ENCODE results near the gene SAYSD1.

The SAYSD1 gene

DNA sequence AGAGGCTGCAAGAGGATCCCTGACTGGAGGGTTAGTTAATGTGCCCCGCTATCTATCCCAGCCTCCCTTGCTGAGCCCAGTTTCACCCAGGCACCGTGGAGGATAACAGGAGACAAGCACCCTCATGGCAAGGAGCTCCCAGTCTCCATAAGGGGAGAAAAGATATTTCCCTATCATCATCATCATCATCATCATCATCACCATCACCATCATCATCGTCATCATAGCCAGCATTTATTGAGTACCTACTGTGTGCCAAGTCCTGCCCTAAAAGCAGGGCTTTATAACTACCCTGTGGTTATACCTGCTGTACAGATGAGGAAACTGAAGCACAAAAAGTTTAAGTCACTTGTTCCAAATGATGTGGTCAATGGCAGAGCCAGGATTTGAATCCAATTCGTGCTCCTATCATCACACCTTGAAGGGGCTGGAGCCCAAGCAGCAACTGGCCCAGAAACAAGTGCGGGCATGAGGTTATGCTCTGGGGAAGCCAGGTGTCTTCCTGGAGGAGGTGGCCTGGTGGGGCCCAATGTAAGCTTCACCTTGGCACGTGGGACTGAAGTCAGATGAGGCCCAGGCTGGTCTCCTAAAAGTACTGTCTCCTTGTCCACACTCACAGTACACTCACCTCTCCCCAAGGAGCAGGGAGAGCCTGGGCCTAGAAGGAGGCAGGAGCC is 56.4 kb downstream of the SAYSD1 start:
- DNase-seq (ENCODE audit: low read depth in 2 of 2, low spot score in 1 of 2): no peak

DNA sequence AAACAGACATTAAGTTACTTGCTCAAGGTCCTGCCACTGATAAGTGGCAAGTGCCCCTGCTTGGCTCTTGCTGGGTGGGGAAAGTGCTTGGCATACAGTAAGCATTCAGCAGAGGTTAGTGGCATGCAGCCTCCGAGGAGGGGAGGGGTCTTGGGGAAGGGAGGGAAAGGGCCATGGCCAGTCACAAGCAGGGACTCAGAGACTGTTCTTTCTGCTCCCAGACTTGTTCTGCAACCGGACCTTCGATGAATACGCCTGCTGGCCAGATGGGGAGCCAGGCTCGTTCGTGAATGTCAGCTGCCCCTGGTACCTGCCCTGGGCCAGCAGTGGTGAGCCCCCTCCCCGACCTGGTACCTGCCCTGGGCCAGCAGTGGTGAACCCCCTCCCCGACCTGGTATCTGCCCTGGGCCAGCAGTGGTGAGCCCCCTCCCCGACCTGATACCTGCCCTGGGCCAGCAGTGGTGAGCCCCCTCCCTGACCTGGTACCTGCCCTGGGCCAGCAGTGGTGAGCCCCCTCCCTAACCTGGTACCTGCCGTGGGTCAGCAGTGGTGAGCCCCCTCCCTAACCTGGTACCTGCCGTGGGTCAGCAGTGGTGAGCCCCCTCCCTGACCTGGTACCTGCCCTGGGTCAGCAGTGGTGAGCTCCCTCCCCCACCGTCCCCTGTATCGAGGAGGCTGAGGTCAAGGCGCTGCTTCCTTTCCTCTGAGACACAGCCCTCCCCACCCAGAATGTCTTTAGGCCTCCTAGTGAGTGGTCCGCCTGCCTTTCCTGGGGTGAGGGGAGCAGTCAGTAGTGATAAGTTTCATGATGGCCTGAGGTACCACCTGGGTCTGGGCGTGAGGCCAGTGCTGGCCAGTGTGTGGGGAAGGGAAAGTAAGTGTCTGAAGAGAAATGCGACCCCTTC is 57.5 kb downstream of the SAYSD1 start:
- DNase-seq (ENCODE audit: low read depth in 2 of 2, low spot score in 1 of 2): no peak

DNA sequence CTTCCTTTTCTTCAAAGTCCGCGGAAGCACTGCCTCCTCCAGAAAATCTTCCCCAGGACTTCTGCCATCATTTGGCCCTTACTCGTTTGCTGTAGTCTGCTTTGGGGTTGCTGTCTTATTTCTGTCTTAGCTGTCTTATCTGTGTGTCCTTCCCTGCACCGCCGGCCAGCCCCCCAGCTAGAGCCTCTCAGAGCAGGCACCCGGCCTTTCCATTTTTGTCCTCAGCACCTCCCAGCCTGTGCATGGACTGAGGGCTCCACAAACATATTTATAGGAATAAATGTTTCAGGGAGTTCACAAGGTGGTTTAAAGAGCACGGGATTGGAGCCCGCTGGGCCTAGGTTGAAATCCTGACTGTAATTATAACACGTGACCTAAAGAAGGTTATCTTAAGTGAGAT is 58.3 kb downstream of the SAYSD1 start:
- no peak for DNase-seq (ENCODE audit: low read depth in 2 of 2, low spot score in 1 of 2)

DNA sequence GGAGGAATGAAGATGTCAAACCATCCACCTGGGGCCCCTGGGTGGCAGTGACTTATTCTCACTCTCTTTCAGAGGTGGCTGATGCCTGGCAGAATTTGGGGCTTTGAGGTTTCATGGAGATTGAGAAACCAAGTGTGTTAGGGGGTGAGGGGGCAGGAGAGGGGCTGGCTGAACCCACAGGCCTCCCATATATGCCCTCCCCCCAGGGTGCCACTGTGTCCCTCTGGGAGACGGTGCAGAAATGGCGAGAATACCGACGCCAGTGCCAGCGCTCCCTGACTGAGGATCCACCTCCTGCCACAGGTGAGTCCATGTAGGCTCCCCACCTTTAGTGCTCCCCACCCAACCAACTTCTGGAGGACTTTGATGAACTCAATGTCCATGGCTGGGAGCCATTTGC is 58.8 kb downstream of the SAYSD1 start:
- no peak for DNase-seq (ENCODE audit: low read depth in 2 of 2, low spot score in 1 of 2)

DNA sequence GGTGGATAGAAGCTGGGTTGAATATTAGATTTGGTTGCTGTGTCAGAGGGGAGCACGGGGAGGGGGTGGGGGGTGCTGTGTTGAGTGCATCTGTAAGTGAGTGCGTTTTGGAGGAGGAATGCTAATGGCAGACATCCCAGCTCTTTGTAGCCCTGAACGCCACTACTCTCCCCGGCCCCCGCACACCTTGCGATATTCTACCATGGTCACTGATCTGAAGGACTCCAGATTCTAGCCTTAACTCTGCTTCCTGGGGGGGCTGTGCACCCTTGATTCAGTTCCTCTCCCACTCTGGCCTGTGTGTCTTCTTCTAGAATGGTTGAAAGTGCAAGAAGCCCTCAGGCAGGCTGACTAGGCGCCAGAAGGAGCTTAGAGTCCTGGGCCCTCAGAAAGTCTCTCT is 59.3 kb downstream of the SAYSD1 start:
- DNase-seq (ENCODE audit: low read depth in 2 of 2, low spot score in 1 of 2): no peak

DNA sequence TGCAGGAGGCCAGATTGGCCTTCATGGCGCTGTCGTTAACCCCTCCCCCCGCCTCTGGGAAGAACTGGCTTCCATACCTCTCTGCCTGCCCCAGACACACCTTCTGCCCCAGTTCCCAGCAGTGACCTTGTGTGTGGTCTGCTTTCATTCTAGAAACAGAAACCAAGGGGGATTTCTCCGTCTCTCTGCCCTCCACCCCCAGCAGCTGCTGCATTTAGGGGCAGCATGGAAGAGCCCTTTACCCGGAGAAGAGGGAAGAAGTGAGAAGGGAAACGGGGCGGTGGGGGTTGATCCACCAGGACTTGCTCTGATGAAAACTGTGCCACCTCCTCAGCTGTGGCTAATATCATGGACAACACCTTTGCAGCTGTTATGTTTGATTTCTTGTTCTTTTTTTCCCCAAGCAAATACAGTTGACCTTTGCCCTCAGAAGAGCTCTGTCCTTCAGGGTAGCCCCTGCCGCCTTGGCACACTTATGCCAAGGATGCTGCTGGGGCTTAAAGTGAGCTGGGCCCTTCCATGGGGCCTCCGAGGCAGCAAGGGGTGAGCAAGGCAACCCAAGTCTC is 60.3 kb downstream of the SAYSD1 start:
- DNase-seq (ENCODE audit: low read depth in 2 of 2, low spot score in 1 of 2): no peak
